ENCODE data around the gene ATP6V0A4.

DNA sequence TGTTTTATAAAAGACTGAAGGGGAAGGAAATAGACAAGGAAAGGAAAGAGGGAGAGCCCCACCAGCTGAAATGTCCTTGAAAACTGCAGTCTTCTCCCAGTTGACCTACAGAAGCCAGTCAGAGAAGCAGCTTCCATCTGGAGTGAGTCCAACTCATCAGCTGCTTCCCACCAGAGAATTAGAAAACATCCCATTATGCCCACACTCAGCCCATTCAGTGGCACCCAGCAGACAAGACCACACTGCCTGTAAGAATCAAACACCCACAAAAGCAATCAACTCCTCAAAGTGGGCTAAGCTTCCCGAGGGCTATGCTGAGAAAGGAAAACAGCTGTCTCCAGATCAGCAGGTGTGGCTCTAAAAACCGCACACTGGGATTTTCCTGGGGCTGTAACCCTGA, 29.8 kb downstream of the ATP6V0A4 start:
- TF ChIP-seq CTCF (conservative IDR thresholded peaks at IDR 0.05; ENCODE audit: low read depth, low read length) (no peak), EZH2 (IDR thresholded peaks at IDR 0.05; ENCODE audit: low read length, unreplicated experiment) (no peak), EZH2phosphoT487 (IDR thresholded peaks at IDR 0.05; ENCODE audit: borderline replicate concordance, low read length) (no peak)

All from PC-3 (cell line).